ENCODE results near the gene FURIN.
A peak's percentile ranks its signal among the peaks of the same experiment; 100 is the strongest.

Gene FURIN

GRCh38 chr15:90838544-90838943, 29.8 kb upstream of the FURIN start:
- Histone ChIP-seq H3K27ac (replicated peaks; ENCODE audit: low read length) (no peak overlapping the region), H3K4me2 (ENCODE audit: insufficient read depth, low read length, poor library complexity, severe bottlenecking) (no peak overlapping the region), H2BK12ac (ENCODE audit: low read length) (peak overlapping the region; percentile 32), H3K4ac (ENCODE audit: low read length) (no peak overlapping the region), H3K9me3 (replicated peaks in 1 of 2; ENCODE audit: control insufficient read depth in 2 of 2, insufficient read depth in 1 of 2, low read depth in 1 of 2, low read length in 2 of 2) (no peaks in the 10 kb centered on the region), H2BK5ac (ENCODE audit: low read length) (peak overlapping the region; percentile 85), H4K91ac (ENCODE audit: low read depth, low read length, poor library complexity) (no peak overlapping the region), H3K79me1 (ENCODE audit: low read depth, low read length) (no peaks in the 10 kb centered on the region), H3K4me3 (ENCODE audit: low read length in 2 of 2) (no peak overlapping the region), H3K27me3 (ENCODE audit: control insufficient read depth in 3 of 3, insufficient read depth in 3 of 3, low read depth in 1 of 3, low read length in 3 of 3) (no peaks in the 10 kb centered on the region), H3K23ac (ENCODE audit: low read depth, low read length, poor library complexity) (peak overlapping the region; percentile 62), H2BK15ac (ENCODE audit: low read length) (peak overlapping the region; percentile 95), H4K8ac (ENCODE audit: low read depth, low read length) (no peak overlapping the region), H3K18ac (ENCODE audit: low read length) (peak overlapping the region; percentile 90), H3K14ac (ENCODE audit: low read length) (peak overlapping the region; percentile 84), H3K36me3 (replicated peaks in 1 of 2; ENCODE audit: control insufficient read depth in 2 of 2, insufficient read depth in 2 of 2, low read length in 2 of 2) (no peaks in the 10 kb centered on the region), H2AFZ (ENCODE audit: low read length) (no peak overlapping the region), H3K4me1 (ENCODE audit: control insufficient read depth in 2 of 2, insufficient read depth in 1 of 2, low read depth in 1 of 2, low read length in 2 of 2) (peaks cover 18 to 19% of the 10 kb centered on the region in 2 donors), H2AK5ac (ENCODE audit: low read depth, low read length) (peak overlapping the region; percentile 96), H2BK120ac (ENCODE audit: low read depth, low read length) (no peak overlapping the region), H3K9ac (ENCODE audit: low read depth, low read length, poor library complexity) (no peak overlapping the region)
- no CpG with 5 or more reads among the region's 15 CpGs for WGBS, 2 donors (ENCODE audit: extremely low coverage in 2 of 2, insufficient read length in 2 of 2, insufficient replicate concordance in 1 of 2)
- DNase-seq (ENCODE audit: low spot score), result no peak

GRCh38 chr15:90839187-90840071, 29.0 kb upstream of the FURIN start:
- no CpG with 5 or more reads among the region's 19 CpGs for WGBS, 2 donors (ENCODE audit: extremely low coverage in 2 of 2, insufficient read length in 2 of 2, insufficient replicate concordance in 1 of 2)
- H3K4me3 ChIP-seq (ENCODE audit: low read length in 2 of 2), result no peak overlapping the region
- no peak overlapping the region for H3K4me2 ChIP-seq (ENCODE audit: insufficient read depth, low read length, poor library complexity, severe bottlenecking)
- H2BK120ac ChIP-seq (ENCODE audit: low read depth, low read length), result no peak overlapping the region
- no peak overlapping the region for H2BK5ac ChIP-seq (ENCODE audit: low read length)
- H3K14ac ChIP-seq (ENCODE audit: low read length), result no peak overlapping the region
- H3K18ac ChIP-seq (ENCODE audit: low read length), result peak overlapping the region; percentile 82
- no peak overlapping the region for H3K23ac ChIP-seq (ENCODE audit: low read depth, low read length, poor library complexity)
- peak overlapping the region; percentile 40 for H2BK15ac ChIP-seq (ENCODE audit: low read length)
- H3K79me1 ChIP-seq (ENCODE audit: low read depth, low read length), result no peaks in the 10 kb centered on the region
- H3K36me3 ChIP-seq (replicated peaks in 1 of 2; ENCODE audit: control insufficient read depth in 2 of 2, insufficient read depth in 2 of 2, low read length in 2 of 2), result no peaks in the 10 kb centered on the region
- peak overlapping the region; percentile 83 for H4K8ac ChIP-seq (ENCODE audit: low read depth, low read length)
- H3K27ac ChIP-seq (replicated peaks; ENCODE audit: low read length), result peak overlapping the region; percentile 16
- H4K91ac ChIP-seq (ENCODE audit: low read depth, low read length, poor library complexity), result peak overlapping the region; percentile 47
- peak overlapping the region; percentile 88 for H2AFZ ChIP-seq (ENCODE audit: low read length)
- no peaks in the 10 kb centered on the region for H3K9me3 ChIP-seq (replicated peaks in 1 of 2; ENCODE audit: control insufficient read depth in 2 of 2, insufficient read depth in 1 of 2, low read depth in 1 of 2, low read length in 2 of 2)
- H2AK5ac ChIP-seq (ENCODE audit: low read depth, low read length), result peak overlapping the region; percentile 87
- H3K9ac ChIP-seq (ENCODE audit: low read depth, low read length, poor library complexity), result peak overlapping the region; percentile 12
- H3K4me1 ChIP-seq (ENCODE audit: control insufficient read depth in 2 of 2, insufficient read depth in 1 of 2, low read depth in 1 of 2, low read length in 2 of 2), result peaks cover 18 to 19% of the 10 kb centered on the region in 2 donors
- H3K27me3 ChIP-seq (ENCODE audit: control insufficient read depth in 3 of 3, insufficient read depth in 3 of 3, low read depth in 1 of 3, low read length in 3 of 3), result no peaks in the 10 kb centered on the region
- peak; percentile 33 for DNase-seq (ENCODE audit: low spot score)
- H3K4ac ChIP-seq (ENCODE audit: low read length), result peak overlapping the region; percentile 81
- peak overlapping the region; percentile 95 for H2BK12ac ChIP-seq (ENCODE audit: low read length)

DNA sequence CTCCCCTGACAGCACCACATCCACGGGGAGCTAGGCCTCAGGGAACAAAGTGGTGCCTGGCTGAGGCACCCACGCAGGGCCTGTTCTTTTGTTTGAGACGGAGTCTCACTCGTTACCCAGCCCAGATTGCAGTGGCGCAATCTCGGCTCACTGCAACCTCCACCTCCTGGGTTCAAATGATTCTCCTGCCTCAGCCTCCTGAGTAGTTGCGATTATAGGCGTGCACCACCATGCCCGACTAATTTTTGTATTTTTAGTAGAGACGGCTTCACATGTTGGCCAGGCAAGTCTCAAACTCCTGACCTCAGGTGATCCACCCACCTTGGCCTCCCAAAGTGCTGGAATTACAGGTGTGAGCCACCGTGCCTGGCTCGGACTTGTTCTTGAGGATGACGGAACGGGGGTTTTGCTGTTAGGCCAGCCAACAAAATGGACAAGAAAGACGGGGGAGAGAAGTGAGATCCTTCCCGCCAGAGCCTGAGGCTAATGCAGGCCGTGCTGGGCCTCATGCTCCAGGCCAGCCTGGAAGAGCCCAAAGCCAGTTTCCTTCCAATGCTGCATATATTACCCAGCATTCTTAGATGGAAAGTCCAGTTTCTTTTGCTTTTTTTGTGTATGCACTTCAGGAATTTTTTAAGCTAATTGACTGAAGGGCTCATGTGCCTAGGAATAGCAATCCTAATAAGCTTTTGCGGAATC, 28.1 kb upstream of the FURIN start:
- H2AFZ ChIP-seq (ENCODE audit: low read length), result peak overlapping the region; percentile 88
- peak overlapping the region; percentile 83 for H4K8ac ChIP-seq (ENCODE audit: low read depth, low read length)
- H2BK12ac ChIP-seq (ENCODE audit: low read length), result peak overlapping the region; percentile 95
- H2AK5ac ChIP-seq (ENCODE audit: low read depth, low read length), result peak overlapping the region; percentile 87
- peaks cover 18 to 19% of the 10 kb centered on the region in 2 donors for H3K4me1 ChIP-seq (ENCODE audit: control insufficient read depth in 2 of 2, insufficient read depth in 1 of 2, low read depth in 1 of 2, low read length in 2 of 2)
- H3K36me3 ChIP-seq (replicated peaks in 1 of 2; ENCODE audit: control insufficient read depth in 2 of 2, insufficient read depth in 2 of 2, low read length in 2 of 2), result no peaks in the 10 kb centered on the region
- no peak overlapping the region for H3K14ac ChIP-seq (ENCODE audit: low read length)
- no peaks in the 10 kb centered on the region for H3K9me3 ChIP-seq (replicated peaks in 1 of 2; ENCODE audit: control insufficient read depth in 2 of 2, insufficient read depth in 1 of 2, low read depth in 1 of 2, low read length in 2 of 2)
- H3K79me1 ChIP-seq (ENCODE audit: low read depth, low read length), result no peaks in the 10 kb centered on the region
- no peak for DNase-seq (ENCODE audit: low spot score)
- H3K4me2 ChIP-seq (ENCODE audit: insufficient read depth, low read length, poor library complexity, severe bottlenecking), result no peak overlapping the region
- H3K27ac ChIP-seq (replicated peaks; ENCODE audit: low read length), result peak overlapping the region; percentile 12
- H2BK120ac ChIP-seq (ENCODE audit: low read depth, low read length), result no peak overlapping the region
- no peak overlapping the region for H3K23ac ChIP-seq (ENCODE audit: low read depth, low read length, poor library complexity)
- H2BK5ac ChIP-seq (ENCODE audit: low read length), result no peak overlapping the region
- H3K4ac ChIP-seq (ENCODE audit: low read length), result peak overlapping the region; percentile 81
- no peaks in the 10 kb centered on the region for H3K27me3 ChIP-seq (ENCODE audit: control insufficient read depth in 3 of 3, insufficient read depth in 3 of 3, low read depth in 1 of 3, low read length in 3 of 3)
- H3K4me3 ChIP-seq (ENCODE audit: low read length in 2 of 2), result no peak overlapping the region
- no peak overlapping the region for H3K9ac ChIP-seq (ENCODE audit: low read depth, low read length, poor library complexity)
- H2BK15ac ChIP-seq (ENCODE audit: low read length), result peak overlapping the region; percentile 40
- H4K91ac ChIP-seq (ENCODE audit: low read depth, low read length, poor library complexity), result peak overlapping the region; percentile 47
- WGBS, 2 donors (ENCODE audit: extremely low coverage in 2 of 2, insufficient read length in 2 of 2, insufficient replicate concordance in 1 of 2), result no CpG with 5 or more reads among the region's 18 CpGs
- peak overlapping the region; percentile 82 for H3K18ac ChIP-seq (ENCODE audit: low read length)

DNA sequence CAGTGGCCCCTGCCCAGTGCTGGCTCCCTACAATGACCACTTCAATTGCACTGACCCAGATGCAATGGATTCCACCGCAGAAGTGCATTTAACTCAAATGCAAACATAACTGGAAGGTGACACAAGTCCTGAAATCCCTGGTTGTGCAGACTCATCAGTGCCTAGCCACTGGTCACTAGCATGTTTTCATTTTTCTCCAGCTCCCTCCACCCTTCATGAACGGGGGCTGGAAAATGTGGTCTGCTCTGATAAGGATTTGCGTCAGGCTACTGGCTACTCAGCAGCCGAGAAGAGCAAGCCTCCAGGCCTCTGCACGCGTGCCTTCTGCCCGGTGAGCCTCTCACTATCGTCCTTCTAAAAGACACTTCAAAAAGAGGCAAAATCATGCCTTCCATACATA, 27.4 kb upstream of the FURIN start:
- Histone ChIP-seq H3K9me3 (replicated peaks in 1 of 2; ENCODE audit: control insufficient read depth in 2 of 2, insufficient read depth in 1 of 2, low read depth in 1 of 2, low read length in 2 of 2) (no peaks in the 10 kb centered on the region), H2BK12ac (ENCODE audit: low read length) (no peak overlapping the region), H3K4me3 (ENCODE audit: low read length in 2 of 2) (no peak overlapping the region), H4K91ac (ENCODE audit: low read depth, low read length, poor library complexity) (no peak overlapping the region), H3K9ac (ENCODE audit: low read depth, low read length, poor library complexity) (no peak overlapping the region), H3K4me2 (ENCODE audit: insufficient read depth, low read length, poor library complexity, severe bottlenecking) (no peak overlapping the region), H3K4me1 (ENCODE audit: control insufficient read depth in 2 of 2, insufficient read depth in 1 of 2, low read depth in 1 of 2, low read length in 2 of 2) (peaks cover 18 to 19% of the 10 kb centered on the region in 2 donors), H2AK5ac (ENCODE audit: low read depth, low read length) (no peak overlapping the region), H2AFZ (ENCODE audit: low read length) (peak overlapping the region; percentile 82), H2BK15ac (ENCODE audit: low read length) (no peak overlapping the region), H3K27ac (replicated peaks; ENCODE audit: low read length) (peak overlapping the region; percentile 12), H3K27me3 (ENCODE audit: control insufficient read depth in 3 of 3, insufficient read depth in 3 of 3, low read depth in 1 of 3, low read length in 3 of 3) (no peaks in the 10 kb centered on the region), H3K18ac (ENCODE audit: low read length) (no peak overlapping the region), H2BK5ac (ENCODE audit: low read length) (no peak overlapping the region), H3K23ac (ENCODE audit: low read depth, low read length, poor library complexity) (no peak overlapping the region), H3K36me3 (replicated peaks in 1 of 2; ENCODE audit: control insufficient read depth in 2 of 2, insufficient read depth in 2 of 2, low read length in 2 of 2) (no peaks in the 10 kb centered on the region), H3K79me1 (ENCODE audit: low read depth, low read length) (no peaks in the 10 kb centered on the region), H4K8ac (ENCODE audit: low read depth, low read length) (no peak overlapping the region), H3K14ac (ENCODE audit: low read length) (no peak overlapping the region), H2BK120ac (ENCODE audit: low read depth, low read length) (no peak overlapping the region), H3K4ac (ENCODE audit: low read length) (no peak overlapping the region)
- DNase-seq (ENCODE audit: low spot score), result no peak
- no CpG with 5 or more reads among the region's 8 CpGs for WGBS, 2 donors (ENCODE audit: extremely low coverage in 2 of 2, insufficient read length in 2 of 2, insufficient replicate concordance in 1 of 2)
